Measurements from ENCODE around the gene CHRNA9.

The CHRNA9 gene

GRCh38 chr4:40350627-40351227 lies 15.6 kb downstream of the CHRNA9 start:
- H3K36me3 Mint-ChIP-seq (ENCODE audit: low read depth) = peaks cover 78% of the 10 kb centered on the region
- no peaks in the 10 kb centered on the region for H3K4me1 Mint-ChIP-seq
- DNase-seq = no peak
- no peaks in the 10 kb centered on the region for H3K27me3 Mint-ChIP-seq (ENCODE audit: low read depth, poor library complexity)
- H3K27ac Mint-ChIP-seq = no peak overlapping the region
- H3K4me3 Mint-ChIP-seq = no peak overlapping the region
- no peak for TF ChIP-seq CTCF (IDR thresholded peaks at IDR 0.05)
- H3K9me3 Mint-ChIP-seq = peaks cover 11% of the 10 kb centered on the region

GRCh38 chr4:40354158-40354557 lies 19.0 kb downstream of the CHRNA9 start:
- Mint-ChIP-seq H3K4me1 (no peaks in the 10 kb centered on the region), H3K9me3 (peaks cover 3% of the 10 kb centered on the region), H3K36me3 (ENCODE audit: low read depth) (peaks cover 54% of the 10 kb centered on the region), H3K27me3 (ENCODE audit: low read depth, poor library complexity) (no peaks in the 10 kb centered on the region), H3K27ac (no peak overlapping the region), H3K4me3 (no peak overlapping the region)
- no peak for DNase-seq
- TF ChIP-seq CTCF (IDR thresholded peaks at IDR 0.05) = no peak

GRCh38 chr4:40355131-40355530 lies 20.0 kb downstream of the CHRNA9 start:
- H3K27ac Mint-ChIP-seq = no peak overlapping the region
- TF ChIP-seq CTCF (IDR thresholded peaks at IDR 0.05) = no peak
- DNase-seq = no peak
- no peak overlapping the region for H3K4me3 Mint-ChIP-seq
- peaks cover 5% of the 10 kb centered on the region for H3K9me3 Mint-ChIP-seq
- no peaks in the 10 kb centered on the region for H3K4me1 Mint-ChIP-seq
- H3K27me3 Mint-ChIP-seq (ENCODE audit: low read depth, poor library complexity) = no peaks in the 10 kb centered on the region
- peaks cover 49% of the 10 kb centered on the region for H3K36me3 Mint-ChIP-seq (ENCODE audit: low read depth)

- Mint-ChIP-seq H3K9me3 (peaks cover 27% of the 10 kb centered on the region), H3K27ac (no peak overlapping the region), H3K27me3 (ENCODE audit: low read depth, poor library complexity) (no peaks in the 10 kb centered on the region), H3K36me3 (ENCODE audit: low read depth) (peaks cover 40% of the 10 kb centered on the region), H3K4me1 (peaks cover 4% of the 10 kb centered on the region), H3K4me3 (no peak overlapping the region)
- DNase-seq = no peak
- no peak for TF ChIP-seq CTCF (IDR thresholded peaks at IDR 0.05)
Measured at GRCh38 chr4:40357738-40358137, 22.6 kb downstream of the CHRNA9 start.

GRCh38 chr4:40361338-40361737 lies 26.2 kb downstream of the CHRNA9 start:
- DNase-seq = no peak
- Mint-ChIP-seq H3K27ac (no peak overlapping the region), H3K27me3 (ENCODE audit: low read depth, poor library complexity) (no peaks in the 10 kb centered on the region), H3K36me3 (ENCODE audit: low read depth) (peaks cover 24% of the 10 kb centered on the region), H3K4me3 (no peak overlapping the region), H3K9me3 (peaks cover 32% of the 10 kb centered on the region), H3K4me1 (peaks cover 37% of the 10 kb centered on the region)
- no peak for TF ChIP-seq CTCF (IDR thresholded peaks at IDR 0.05)

GRCh38 chr4:40363382-40363920 lies 28.3 kb downstream of the CHRNA9 start:
- Mint-ChIP-seq H3K4me1 (peaks cover 37% of the 10 kb centered on the region), H3K27ac (peak overlapping the region; percentile 73)
- DNase-seq = no peak

More at GRCh38 chr4:40363382-40363920, 28.3 kb downstream of the CHRNA9 start:
- TF ChIP-seq CTCF (IDR thresholded peaks at IDR 0.05) = no peak
- peaks cover 32% of the 10 kb centered on the region for H3K9me3 Mint-ChIP-seq
- H3K36me3 Mint-ChIP-seq (ENCODE audit: low read depth) = peaks cover 18% of the 10 kb centered on the region
- H3K4me3 Mint-ChIP-seq = no peak overlapping the region
- no peaks in the 10 kb centered on the region for H3K27me3 Mint-ChIP-seq (ENCODE audit: low read depth, poor library complexity)

Measured in nephron progenitor cell (in vitro differentiated cells).